ENCODE results near the gene GREB1.
A peak's percentile ranks its signal among the peaks of the same experiment; 100 is the strongest.

GREB1 gene

GRCh38 chr2:11597538-11598225 is 63.8 kb downstream of the GREB1 start:
- DNase-seq (ENCODE audit: low read depth in 2 of 3, low spot score in 1 of 3) = no peak

GRCh38 chr2:11598228-11598731 is 64.4 kb downstream of the GREB1 start:
- no peak for DNase-seq (ENCODE audit: low read depth in 2 of 3, low spot score in 1 of 3)

GRCh38 chr2:11602563-11603204 is 68.8 kb downstream of the GREB1 start:
- no peak for DNase-seq (ENCODE audit: low read depth in 2 of 3, low spot score in 1 of 3)

- no peak for DNase-seq (ENCODE audit: low read depth in 2 of 3, low spot score in 1 of 3)
Observed at GRCh38 chr2:11610624-11611242, 76.9 kb downstream of the GREB1 start.

- DNase-seq (ENCODE audit: low read depth in 2 of 3, low spot score in 1 of 3) = no peak
Observed at GRCh38 chr2:11611251-11611650, 77.4 kb downstream of the GREB1 start.

GRCh38 chr2:11612553-11613215 is 78.8 kb downstream of the GREB1 start:
- no peak for DNase-seq (ENCODE audit: low read depth in 2 of 3, low spot score in 1 of 3)

GRCh38 chr2:11613297-11613696 is 79.5 kb downstream of the GREB1 start:
- DNase-seq (ENCODE audit: low read depth in 2 of 3, low spot score in 1 of 3) = no peak

GRCh38 chr2:11615209-11615608 is 81.4 kb downstream of the GREB1 start:
- no peak for DNase-seq (ENCODE audit: low read depth in 2 of 3, low spot score in 1 of 3)

- DNase-seq (ENCODE audit: low read depth in 2 of 3, low spot score in 1 of 3) = no peak
Observed at GRCh38 chr2:11616097-11616687, 82.3 kb downstream of the GREB1 start.

- DNase-seq (ENCODE audit: low read depth in 2 of 3, low spot score in 1 of 3) = no peak
Observed at GRCh38 chr2:11616851-11617415, 83.1 kb downstream of the GREB1 start.

- no peak for DNase-seq (ENCODE audit: low read depth in 2 of 3, low spot score in 1 of 3)
Observed at GRCh38 chr2:11617527-11617926, 83.7 kb downstream of the GREB1 start.

- DNase-seq (ENCODE audit: low read depth in 2 of 3, low spot score in 1 of 3) = no peak
Observed at GRCh38 chr2:11617984-11618707, 84.3 kb downstream of the GREB1 start.

- DNase-seq (ENCODE audit: low read depth in 2 of 3, low spot score in 1 of 3) = no peak
Observed at GRCh38 chr2:11618708-11619062, 84.8 kb downstream of the GREB1 start.

GRCh38 chr2:11621410-11621809 is 87.6 kb downstream of the GREB1 start:
- no peak for DNase-seq (ENCODE audit: low read depth in 2 of 3, low spot score in 1 of 3)

GRCh38 chr2:11622611-11623010 is 88.8 kb downstream of the GREB1 start:
- DNase-seq (ENCODE audit: low read depth in 2 of 3, low spot score in 1 of 3) = no peak

GRCh38 chr2:11624893-11625292 is 91.0 kb downstream of the GREB1 start:
- DNase-seq (ENCODE audit: low read depth in 2 of 3, low spot score in 1 of 3) = no peak

- DNase-seq (ENCODE audit: low read depth in 2 of 3, low spot score in 1 of 3) = peak in 2 of 3 donors; percentile 4 to 5
Observed at GRCh38 chr2:11625671-11626070, 91.8 kb downstream of the GREB1 start.

- DNase-seq (ENCODE audit: low read depth in 2 of 3, low spot score in 1 of 3) = no peak
Observed at GRCh38 chr2:11628675-11629074, 94.8 kb downstream of the GREB1 start.

- no peak for DNase-seq (ENCODE audit: low read depth in 2 of 3, low spot score in 1 of 3)
Observed at GRCh38 chr2:11629215-11629614, 95.4 kb downstream of the GREB1 start.

- no peak for DNase-seq (ENCODE audit: low read depth in 2 of 3, low spot score in 1 of 3)
Observed at GRCh38 chr2:11629851-11630250, 96.0 kb downstream of the GREB1 start.
